HepG2 (cell line): ENCODE measurements around the gene MYPN. TPM values are rescaled to one million over a fixed set of nuclear protein-coding genes. Genes with fewer than 3 reads are reported as not detected.
A peak's percentile ranks its signal among the peaks of the same experiment; 100 is the strongest.

Experiments used
- GPBP1L1 ChIP-seq: sonication (generic); formaldehyde crosslinking; IDR thresholded peaks from 2 replicates; pipeline ENCODE4 v1.5.0; 2020; ENCODE audit warnings: mild to moderate bottlenecking, missing genetic modification reagents
- GZF1 ChIP-seq: sonication (generic); formaldehyde crosslinking; IDR thresholded peaks from 2 replicates; pipeline ENCODE4 v1.5.1; 2020; ENCODE audit warnings: mild to moderate bottlenecking, missing genetic modification reagents
- HNF1B ChIP-seq: sonication (generic); formaldehyde crosslinking; IDR thresholded peaks from 2 replicates; pipeline ENCODE4 v1.5.1; 2020; ENCODE audit warnings: mild to moderate bottlenecking, moderate library complexity, missing genetic modification reagents
- ISX ChIP-seq: sonication (generic); formaldehyde crosslinking; conservative IDR thresholded peaks from 2 replicates; pipeline ENCODE4 v1.5.0; 2020; ENCODE audit warnings: missing genetic modification reagents
- NR2F6 ChIP-seq, 2 experiments: IDR thresholded peaks; 2 replicates each; pipeline ENCODE4 v1.6.1; 2016; ENCODE audit warnings: antibody characterized with exemption in 1 of 2, mild to moderate bottlenecking in 1 of 2
- RERE ChIP-seq: IDR thresholded peaks from 2 replicates; pipeline ENCODE4 v1.6.1; 2016; ENCODE audit warnings: low read depth, missing genetic modification reagents, missing compliant biosample characterization
- TCF7L2 ChIP-seq: IDR thresholded peaks from 2 replicates; pipeline ENCODE4 v1.6.1; 2011; ENCODE audit warnings: mild to moderate bottlenecking, low read depth, low read length, moderate library complexity
- ZGPAT ChIP-seq: IDR thresholded peaks from 2 replicates; pipeline ENCODE4 v1.6.1; 2016; ENCODE audit warnings: mild to moderate bottlenecking
- ZNF124 ChIP-seq: sonication (generic); formaldehyde crosslinking; IDR thresholded peaks from 2 replicates; pipeline ENCODE4 v1.4.0; 2020; ENCODE audit warnings: missing genetic modification reagents
- ZNF44 ChIP-seq: sonication (generic); formaldehyde crosslinking; IDR thresholded peaks from 2 replicates; pipeline ENCODE4 v1.5.1; 2020; ENCODE audit warnings: mild to moderate bottlenecking, missing genetic modification reagents
- ZNF512B ChIP-seq: sonication (generic); formaldehyde crosslinking; IDR thresholded peaks from 2 replicates; pipeline ENCODE4 v1.5.1; 2020; ENCODE audit warnings: missing genetic modification reagents, mild to moderate bottlenecking, borderline replicate concordance
- ZNF597 ChIP-seq: sonication (generic); formaldehyde crosslinking; IDR thresholded peaks from 2 replicates; pipeline ENCODE4 v1.5.0; 2020; ENCODE audit warnings: missing genetic modification reagents
- ZNF674 ChIP-seq: sonication (generic); formaldehyde crosslinking; IDR thresholded peaks from 2 replicates; pipeline ENCODE4 v1.5.0; 2020; ENCODE audit warnings: low read depth, mild to moderate bottlenecking, missing genetic modification reagents
- ZNF746 ChIP-seq: sonication (generic); formaldehyde crosslinking; IDR thresholded peaks from 2 replicates; pipeline ENCODE4 v1.8.0; 2022; ENCODE audit warnings: mild to moderate bottlenecking, missing genetic modification reagents
- polyA plus RNA-seq, 8 experiments: library from polyadenylated mRNA; depleted of rRNA in 3 of 8; stranded (reverse) in 7 of 8; unstranded in 1 of 8; fragments of >200 nt; fragmentation: Illumina TruSeq in 4 of 8; extraction: Trizol in 4 of 8; gene quantifications; 2 replicates each; pipeline versions ENCODE4 v1.2.1 to v1.2.3, GENCODE V29; 2011 to 2016; ENCODE audit warnings: low read depth in 4 of 8, missing spikeins in 1 of 8, mixed read lengths in 1 of 8; ENCODE audit not compliant: insufficient read depth in 1 of 8
- total RNA-seq, 5 experiments: library from RNA; depleted of rRNA; stranded (reverse); fragments of >200 nt; fragmentation: Illumina TruSeq; extraction: Trizol; gene quantifications; 2 replicates each; pipeline ENCODE4 v1.2.3, GENCODE V29; 2016; ENCODE audit warnings: low read depth in 1 of 5

MYPN gene
- total and polyA plus RNA-seq, 2 of the 13 experiments (the other 11 are each of a cell fraction or from before 2014, with no cell fraction given) = not detected

GRCh38 chr10:68231106-68231816, 122.0 kb downstream of the MYPN start (continued):
- TF ChIP-seq RERE (CRISPR knock-in tag) (no peak), ZNF124 (no peak), ZGPAT (peak; percentile 57; the same call in 1 of the 2 replicates), NR2F6 (IDR thresholded peaks at IDR 0.05) (no peak), NR2F6 (CRISPR knock-in tag; IDR thresholded peaks at IDR 0.05) (no peak), GPBP1L1 (CRISPR knock-in tag) (no peak), ZNF674 (CRISPR knock-in tag) (no peak), ZNF44 (CRISPR knock-in tag) (peak; percentile 73; the same call in 1 of the 2 replicates), ZNF512B (CRISPR knock-in tag) (peak; percentile 67; the same call in 1 of the 2 replicates), ISX (0 out of 2 replicates have a peak, but pooled peaks have one; percentile 82), ZNF597 (no peak), ZNF746 (no peak), TCF7L2 (no peak), GZF1 (no peak), HNF1B (no peak; the same call in 1 of the 2 replicates)
